Stomach (tissue), 9 donors: ENCODE data around the gene ERLEC1. TPM values are rescaled to one million over a fixed set of nuclear protein-coding genes. Genes with fewer than 3 reads are reported as not detected.

Experiments
- DNase-seq, 2 donors: peaks; one replicate each; pipeline versions ENCODE4 v3.0.0 to v3.0.0-alpha.2; 2013 to 2019
- H3K27ac ChIP-seq, 5 donors: fragments of 200-600 bp in 4 of 5; sonication (generic) in 4 of 5; one replicate each; pipeline ENCODE4 v1.5.1; 2013 to 2019; ENCODE audit warnings: mild to moderate bottlenecking in 1 of 5, moderate library complexity in 1 of 5
- H3K27me3 ChIP-seq, 3 donors: fragments of 200-600 bp; sonication (generic); one replicate each; pipeline ENCODE4 v1.5.1; 2017 to 2019; ENCODE audit warnings: mixed run types in 1 of 3
- H3K36me3 ChIP-seq, 4 donors: fragments of 200-600 bp; sonication (generic); 1 replicate in 3 of 4; 2 replicates in 1 of 4; pipeline ENCODE4 v1.5.1; 2016 to 2019
- H3K4me1 ChIP-seq, 4 donors: fragments of 200-600 bp; sonication (generic); one replicate each; pipeline ENCODE4 v1.5.1; 2016 to 2019
- H3K4me3 ChIP-seq, 4 donors: fragments of 200-600 bp; sonication (generic) in 3 of 4; one replicate each; pipeline ENCODE4 v1.5.1; 2016 to 2019; ENCODE audit warnings: mild to moderate bottlenecking in 1 of 4
- H3K9me3 ChIP-seq, 4 donors: fragments of 200-600 bp; sonication (generic); one replicate each; pipeline ENCODE4 v1.5.1; 2016 to 2019
- EP300 ChIP-seq: sonication (generic); formaldehyde crosslinking; IDR thresholded peaks from one replicate; pipeline ENCODE4 v1.6.1; 2017; ENCODE audit warnings: antibody characterized with exemption
- POLR2A ChIP-seq, 4 donors: fragments of 450-650 bp; IDR thresholded peaks; one replicate each; pipeline ENCODE4 v1.6.1; 2016; ENCODE audit warnings: antibody characterized with exemption in 4 of 4, control low read depth in 2 of 4, mild to moderate bottlenecking in 1 of 4, moderate library complexity in 1 of 4
- POLR2AphosphoS5 ChIP-seq, 3 donors: sonication (generic); formaldehyde crosslinking; IDR thresholded peaks; one replicate each; pipeline ENCODE4 v1.6.1; 2016; ENCODE audit warnings: antibody characterized with exemption in 3 of 3
- whole genome bisulfite sequencing, 5 donors: extraction: QIAGEN DNeasy Blood & Tissue Kit in 3 of 5; methylation state at CpG; one replicate each; pipeline versions ENCODE4 v1.1.5 to v1.1.7; 2013 to 2018; 5-methylcytosine and 5-hydroxymethylcytosine counted together
- intact Hi-C: fragments of 100-400 bp; cut with DNase I; formaldehyde crosslinking; loops from one replicate; pipeline ENCODE4 v1.15.1; 2023; ENCODE audit warnings: low total_unique reads
- polyA plus RNA-seq, 3 donors: library from polyadenylated mRNA; stranded (reverse); fragments of 200-250 nt; gene quantifications; one replicate each; pipeline ENCODE4 v1.2.3, GENCODE V29; 2013
- total RNA-seq, 5 donors: library from RNA; depleted of rRNA; stranded (reverse); fragments of >200 nt; gene quantifications; one replicate each; pipeline versions ENCODE4 v1.1.0 to v1.2.3, GENCODE V29; 2014 to 2016
- TF ChIP-seq, protein P1 (sequence below), 7 experiments: fragments of 450-650 bp in 4 of 7; fragments of 200-600 bp in 3 of 7; sonication (generic) in 3 of 7; IDR thresholded peaks; one replicate each; pipeline ENCODE4 v1.5.1; 2016 to 2019; ENCODE audit warnings: antibody characterized with exemption in 7 of 7, control low read depth in 2 of 7, mild to moderate bottlenecking in 1 of 7
- donor health status: healthy with polysubstance abuse.
- donor health status: Bipolar disorder and iron deficiency.
- donor health status: healthy.

Gene ERLEC1
- total and polyA plus RNA-seq, 8 donors: 7.0 to 225 (median 32.5) TPM

DNA sequence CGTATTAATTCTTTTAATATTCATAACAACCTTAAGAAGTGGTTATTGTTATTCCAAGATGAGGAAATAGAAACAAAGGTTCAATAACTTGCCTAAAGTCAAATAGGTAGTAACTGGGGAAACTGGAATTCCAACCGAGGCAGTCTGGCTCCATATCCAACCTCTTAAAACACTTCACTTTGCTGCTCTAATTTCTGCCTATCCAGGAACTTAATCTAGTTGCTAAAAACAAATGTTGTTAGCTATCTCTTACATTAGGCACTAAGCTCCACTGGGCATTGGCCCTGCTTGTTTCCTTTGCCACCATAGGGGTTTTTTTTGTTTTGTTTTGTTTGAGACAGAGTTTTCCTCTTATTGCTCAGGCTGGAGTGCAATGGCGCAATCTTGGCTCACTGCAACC is 24.8 kb downstream of the ERLEC1 start:
- no peaks in the 10 kb centered on the region for H3K27me3 ChIP-seq
- intact Hi-C loops: no loop called here
- no peak for TF ChIP-seq POLR2AphosphoS5 (IDR thresholded peaks at IDR 0.05)
- TF ChIP-seq, protein P1, sequence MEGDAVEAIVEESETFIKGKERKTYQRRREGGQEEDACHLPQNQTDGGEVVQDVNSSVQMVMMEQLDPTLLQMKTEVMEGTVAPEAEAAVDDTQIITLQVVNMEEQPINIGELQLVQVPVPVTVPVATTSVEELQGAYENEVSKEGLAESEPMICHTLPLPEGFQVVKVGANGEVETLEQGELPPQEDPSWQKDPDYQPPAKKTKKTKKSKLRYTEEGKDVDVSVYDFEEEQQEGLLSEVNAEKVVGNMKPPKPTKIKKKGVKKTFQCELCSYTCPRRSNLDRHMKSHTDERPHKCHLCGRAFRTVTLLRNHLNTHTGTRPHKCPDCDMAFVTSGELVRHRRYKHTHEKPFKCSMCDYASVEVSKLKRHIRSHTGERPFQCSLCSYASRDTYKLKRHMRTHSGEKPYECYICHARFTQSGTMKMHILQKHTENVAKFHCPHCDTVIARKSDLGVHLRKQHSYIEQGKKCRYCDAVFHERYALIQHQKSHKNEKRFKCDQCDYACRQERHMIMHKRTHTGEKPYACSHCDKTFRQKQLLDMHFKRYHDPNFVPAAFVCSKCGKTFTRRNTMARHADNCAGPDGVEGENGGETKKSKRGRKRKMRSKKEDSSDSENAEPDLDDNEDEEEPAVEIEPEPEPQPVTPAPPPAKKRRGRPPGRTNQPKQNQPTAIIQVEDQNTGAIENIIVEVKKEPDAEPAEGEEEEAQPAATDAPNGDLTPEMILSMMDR (IDR thresholded peaks at IDR 0.05): no peak
- no peak for TF ChIP-seq POLR2A (IDR thresholded peaks at IDR 0.05)
- no peak for TF ChIP-seq EP300
- H3K4me3 ChIP-seq: no peak overlapping the region
- no peak overlapping the region for H3K27ac ChIP-seq
- peaks cover 40 to 100% (median 100%) of the 10 kb centered on the region in 4 donors for H3K36me3 ChIP-seq
- 89 to 99% (median 98%) methylated on average over 3 of the region's 3 CpGs for WGBS, 5 donors
- H3K9me3 ChIP-seq: no peaks in the 10 kb centered on the region
- DNase-seq: no peak
- no peaks in the 10 kb centered on the region for H3K4me1 ChIP-seq

DNA sequence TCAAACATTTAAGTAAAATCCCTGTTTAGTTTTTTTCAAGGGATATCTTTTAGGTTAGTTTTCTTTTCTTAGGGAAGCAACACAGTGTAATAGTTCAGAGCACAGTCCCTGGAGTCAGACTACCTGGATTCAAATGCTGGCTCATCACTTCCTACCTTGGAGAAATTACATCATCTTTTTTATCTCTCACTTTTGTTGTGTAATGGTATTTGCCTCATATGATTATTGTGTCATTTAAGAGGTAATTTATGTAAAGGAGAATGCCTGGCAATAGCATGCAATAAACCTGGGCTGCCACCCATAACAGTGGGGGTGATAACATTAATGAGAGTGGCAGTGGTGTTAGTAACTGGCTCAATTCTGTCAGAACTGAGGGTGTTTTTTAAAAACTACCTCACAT is 26.3 kb downstream of the ERLEC1 start:
- TF ChIP-seq POLR2AphosphoS5 (IDR thresholded peaks at IDR 0.05): no peak
- TF ChIP-seq, protein P1 (IDR thresholded peaks at IDR 0.05): no peak
- no peak for TF ChIP-seq EP300
- no peak for TF ChIP-seq POLR2A (IDR thresholded peaks at IDR 0.05)
- H3K9me3 ChIP-seq: no peaks in the 10 kb centered on the region
- H3K4me3 ChIP-seq: no peak overlapping the region
- peaks cover 41 to 100% (median 100%) of the 10 kb centered on the region in 4 donors for H3K36me3 ChIP-seq
- no peaks in the 10 kb centered on the region for H3K4me1 ChIP-seq
- H3K27me3 ChIP-seq: no peaks in the 10 kb centered on the region
- intact Hi-C loops: no loop called here
- H3K27ac ChIP-seq: no peak overlapping the region
- no peak for DNase-seq

DNA sequence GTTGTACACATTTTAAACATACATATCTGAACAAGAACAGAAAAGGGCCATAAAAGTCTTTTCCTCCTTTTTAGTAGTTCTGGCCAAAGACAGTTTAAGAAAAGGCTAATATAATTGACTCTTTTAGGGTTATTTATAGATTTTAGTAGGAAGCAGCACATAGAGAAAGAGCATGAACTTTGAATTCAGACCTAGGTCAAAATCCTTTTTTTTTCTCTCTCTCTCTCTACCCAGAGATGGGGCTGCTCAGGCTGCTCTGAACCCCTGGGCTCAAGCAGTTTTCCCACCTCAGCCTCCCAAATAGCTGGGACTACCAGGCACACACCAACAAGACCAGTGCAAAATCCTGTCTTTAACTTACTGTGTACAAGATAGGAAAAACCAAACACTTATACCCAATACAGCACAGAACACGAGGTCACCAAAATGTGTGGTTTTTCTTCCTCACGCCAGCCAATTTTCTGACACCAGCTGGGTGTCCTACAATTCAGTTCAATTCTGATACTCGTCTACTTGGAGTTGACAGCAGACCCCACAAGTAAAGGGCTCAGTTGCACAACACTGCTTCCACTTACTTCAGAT is 32.1 kb downstream of the ERLEC1 start:
- Histone ChIP-seq H3K4me3 (no peak overlapping the region), H3K27ac (no peak overlapping the region), H3K9me3 (no peaks in the 10 kb centered on the region), H3K36me3 (peaks cover 14 to 69% (median 65%) of the 10 kb centered on the region in 4 donors), H3K4me1 (no peaks in the 10 kb centered on the region), H3K27me3 (no peaks in the 10 kb centered on the region)
- intact Hi-C loops: no loop called here
- no peak for TF ChIP-seq POLR2AphosphoS5 (IDR thresholded peaks at IDR 0.05)
- TF ChIP-seq EP300: no peak
- TF ChIP-seq POLR2A (IDR thresholded peaks at IDR 0.05): no peak
- TF ChIP-seq, protein P1 (IDR thresholded peaks at IDR 0.05): no peak
- no peak for DNase-seq
- WGBS, 5 donors: 83 to 99% (median 95%) methylated on average over 3 of the region's 3 CpGs

DNA sequence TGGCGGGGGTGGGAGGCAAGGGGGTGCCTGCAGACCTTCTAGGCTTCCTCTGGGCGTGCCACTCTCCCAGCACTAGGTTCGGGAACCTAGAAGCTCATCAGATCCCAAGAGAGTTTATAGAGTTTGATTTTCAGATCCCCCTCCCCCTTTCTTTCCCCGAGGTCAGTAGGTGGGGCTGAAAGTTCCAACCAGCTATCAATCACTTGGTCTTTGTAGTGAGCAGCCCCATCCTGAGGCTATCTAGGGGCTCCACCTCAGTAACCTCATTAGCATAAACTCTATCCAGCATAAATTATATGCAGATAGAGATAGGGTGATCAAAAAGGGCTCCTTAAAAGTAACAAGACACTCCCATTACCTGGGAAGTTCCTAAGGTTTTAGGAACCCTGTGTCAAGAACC is 32.8 kb downstream of the ERLEC1 start:
- H3K4me3 ChIP-seq: no peak overlapping the region
- intact Hi-C loops: no loop called here

More for the DNA sequence above, 32.8 kb downstream of the ERLEC1 start:
- H3K4me1 ChIP-seq: no peaks in the 10 kb centered on the region
- WGBS, 5 donors: 76 to 84% (median 82%) methylated on average over 4 of the region's 4 CpGs
- no peak for TF ChIP-seq POLR2AphosphoS5 (IDR thresholded peaks at IDR 0.05)
- TF ChIP-seq EP300: no peak
- TF ChIP-seq POLR2A (IDR thresholded peaks at IDR 0.05): no peak
- TF ChIP-seq, protein P1 (IDR thresholded peaks at IDR 0.05): no peak
- DNase-seq: no peak
- no peaks in the 10 kb centered on the region for H3K9me3 ChIP-seq
- no peaks in the 10 kb centered on the region for H3K27me3 ChIP-seq
- peaks cover 13 to 62% (median 58%) of the 10 kb centered on the region in 4 donors for H3K36me3 ChIP-seq
- H3K27ac ChIP-seq: no peak overlapping the region
